Activated gamma-delta T cell (primary cell): ENCODE results near the gene FBXO24.

Experiments used
- DNase-seq: peaks from one replicate; lab custom pipeline; 2025; lab: John Stamatoyannopoulos, UW

FBXO24 gene

DNA sequence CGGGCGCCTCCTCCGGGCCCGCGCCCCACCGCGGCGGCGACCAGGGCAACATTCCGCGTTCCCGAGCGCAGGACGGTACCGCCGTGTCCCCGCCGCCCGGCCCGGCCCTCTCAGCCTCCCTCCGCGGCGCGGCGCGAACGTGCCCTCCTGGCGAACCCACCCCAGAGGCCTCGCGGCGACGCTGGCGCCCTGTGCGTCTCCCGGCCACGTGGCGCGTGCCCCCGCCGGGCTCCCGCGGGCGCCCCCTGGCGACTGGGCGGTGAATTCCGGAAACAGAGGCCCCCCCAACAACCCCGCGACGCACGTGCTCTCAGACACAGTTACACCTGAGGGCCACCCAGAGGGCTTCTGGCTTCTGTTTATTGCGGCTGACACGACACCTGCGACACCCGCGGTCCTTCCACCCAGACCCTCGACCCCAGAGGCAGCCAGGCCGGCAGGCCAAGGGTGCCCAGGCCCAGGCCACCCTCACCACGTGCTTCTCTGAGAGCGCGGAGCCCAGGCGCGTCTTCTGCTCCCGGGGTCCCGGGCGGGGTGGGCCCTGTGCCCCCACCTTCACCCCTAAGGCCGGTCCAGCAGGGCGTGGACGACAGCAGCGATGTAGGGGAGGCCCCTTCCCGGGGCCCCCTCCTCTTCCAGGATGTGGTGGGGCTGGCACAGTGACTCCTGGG is 12.3 kb upstream of the FBXO24 start, which contains the start of gene SAP25:
TSS of gene SAP25 (minus strand) at position 210 of the 671 bp plus-strand sequence. CDS start at position 52, 158 bp downstream.
- DNase-seq: no peak

DNA sequence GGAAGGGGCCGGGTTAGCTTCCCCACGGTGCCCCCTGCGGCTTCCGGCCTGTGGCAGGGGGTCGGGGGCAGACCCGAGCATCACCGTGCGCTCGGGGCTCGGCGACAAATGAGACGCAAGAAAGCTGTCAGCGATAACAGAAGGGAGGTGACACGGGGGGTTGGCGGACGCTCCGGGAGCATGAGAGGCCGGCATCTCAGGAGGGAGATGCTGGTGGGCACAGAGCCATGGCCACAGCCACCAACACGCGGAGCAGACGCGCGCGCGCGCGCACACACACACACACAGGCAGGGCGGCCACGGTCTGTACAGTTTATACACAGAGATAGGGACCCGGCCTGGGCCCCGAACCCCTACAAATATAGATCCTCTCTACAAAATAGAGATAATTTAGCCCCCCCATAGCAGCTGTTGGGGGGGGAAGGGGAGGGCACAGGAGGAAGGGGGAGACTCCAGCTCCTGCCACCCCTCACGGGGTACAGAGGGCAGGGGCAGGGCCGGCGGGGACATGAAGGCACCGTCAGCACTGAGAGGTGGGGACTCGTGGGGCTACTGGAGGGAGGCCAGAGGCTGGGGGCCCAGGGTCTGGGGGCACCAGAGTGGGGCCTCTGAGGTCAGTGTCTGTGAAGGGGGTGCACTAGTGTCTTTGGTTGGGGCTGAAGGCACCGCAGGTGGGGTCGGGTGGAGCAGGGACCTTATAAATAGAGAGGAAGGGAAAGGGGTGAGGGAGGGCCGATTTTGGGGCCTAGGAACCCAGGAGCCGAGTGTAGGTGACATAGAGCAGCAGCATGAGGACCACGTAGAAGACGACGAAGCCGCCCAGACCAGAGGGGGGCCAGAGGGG is 11.5 kb upstream of the FBXO24 start:
- DNase-seq: no peak

DNA sequence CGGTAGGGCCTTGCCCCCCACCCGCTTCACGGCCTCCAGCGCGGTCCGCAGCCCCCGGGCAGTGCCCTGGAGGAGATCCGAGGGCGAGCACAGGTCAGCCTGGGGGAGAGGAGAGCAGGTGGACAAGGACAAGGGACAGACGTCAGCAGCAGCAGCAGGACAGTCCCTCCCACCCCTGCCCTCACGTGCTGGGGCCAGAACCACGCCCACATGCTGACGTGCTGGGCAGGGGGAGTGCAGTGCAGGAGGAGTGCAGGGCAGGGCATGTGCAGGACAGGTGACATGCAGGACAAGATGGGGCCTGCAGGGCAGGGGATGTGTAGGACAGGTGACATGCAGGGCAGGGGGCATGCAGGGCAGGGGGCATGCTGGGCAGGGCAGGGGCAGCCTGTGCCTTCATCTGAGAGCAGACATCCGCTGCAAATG is 10.9 kb upstream of the FBXO24 start:
- DNase-seq: no peak

DNA sequence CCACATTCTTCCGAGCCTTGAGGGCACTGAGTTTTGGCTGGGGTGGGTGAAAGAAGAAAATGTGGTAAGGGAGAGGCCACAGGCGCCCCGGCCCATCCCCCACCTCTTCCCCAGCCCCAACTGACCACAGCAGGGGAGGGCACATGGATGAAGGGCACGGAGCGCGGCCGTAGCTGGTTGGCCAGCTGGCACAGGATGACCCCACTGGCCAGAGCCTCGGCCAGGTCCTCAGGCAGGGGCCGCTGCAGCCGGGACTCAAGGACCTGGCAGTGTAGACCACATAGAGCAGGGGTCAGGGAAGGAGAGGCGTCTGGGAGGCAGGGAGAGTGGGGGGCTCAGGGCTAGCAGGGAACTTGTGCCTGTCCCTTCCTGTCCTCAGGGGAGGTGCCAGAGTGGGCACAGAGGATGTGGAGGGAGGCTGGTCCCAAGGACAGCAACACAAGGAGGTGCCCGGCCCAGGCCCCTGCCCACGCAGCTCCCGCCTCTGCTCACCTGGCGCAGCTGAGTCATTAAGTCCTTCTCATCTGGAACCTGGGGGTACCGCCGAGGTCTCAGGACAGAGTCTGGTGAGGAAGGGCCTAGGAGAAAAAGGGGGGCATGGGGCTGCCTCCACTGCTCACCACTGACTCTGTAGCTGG is 10.3 kb upstream of the FBXO24 start:
- no peak for DNase-seq

DNA sequence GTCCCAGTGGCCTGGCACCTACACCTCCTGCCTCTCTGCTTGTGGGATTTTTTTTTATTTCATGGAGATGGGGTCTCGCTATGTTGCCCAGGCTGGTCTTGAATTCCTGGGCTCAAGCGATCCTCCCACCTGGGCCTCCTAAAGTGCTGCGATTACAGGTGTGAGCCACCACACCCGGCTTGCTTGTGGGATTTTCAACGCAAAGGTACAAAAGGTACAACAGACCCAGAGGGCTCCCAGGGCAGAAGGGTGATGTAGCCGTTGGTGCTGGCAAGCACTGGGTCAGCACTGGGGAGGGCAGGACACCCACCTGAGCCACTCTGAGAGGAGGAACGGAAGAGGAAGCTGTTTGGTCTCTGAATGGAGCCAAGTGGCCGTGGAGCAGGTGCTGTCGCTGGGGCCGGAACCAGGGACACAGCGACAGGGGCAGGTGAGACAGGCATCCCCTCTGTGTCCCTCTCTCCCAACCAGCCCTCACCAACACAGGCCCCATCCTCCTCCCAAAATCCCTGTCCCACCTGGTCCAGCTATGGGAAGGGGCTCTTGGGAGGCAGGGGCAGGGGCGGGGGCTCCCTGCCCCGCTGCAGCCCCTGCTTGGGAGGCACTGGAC is 9.6 kb upstream of the FBXO24 start:
- no peak for DNase-seq

DNA sequence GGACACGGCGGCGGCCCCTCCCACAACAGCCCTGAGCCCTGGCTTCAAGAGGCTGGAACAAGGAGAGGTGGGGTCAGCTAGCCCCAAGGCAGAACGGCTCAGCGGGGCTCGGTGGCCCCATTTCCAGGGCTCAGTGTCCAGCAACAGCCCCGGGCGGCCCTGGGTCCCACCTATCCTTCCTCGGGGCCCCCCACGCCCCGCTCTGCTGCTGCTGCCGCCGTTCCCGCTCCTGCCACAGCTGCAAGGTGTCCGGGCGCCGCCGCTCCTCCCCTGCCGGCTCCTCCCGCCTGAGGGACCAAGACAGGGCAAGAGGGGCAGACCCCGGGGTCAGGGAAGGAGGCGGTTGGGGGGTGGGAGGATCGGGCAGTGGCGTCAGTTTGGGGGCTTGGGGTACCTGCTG is 9.0 kb upstream of the FBXO24 start:
- DNase-seq: no peak

DNA sequence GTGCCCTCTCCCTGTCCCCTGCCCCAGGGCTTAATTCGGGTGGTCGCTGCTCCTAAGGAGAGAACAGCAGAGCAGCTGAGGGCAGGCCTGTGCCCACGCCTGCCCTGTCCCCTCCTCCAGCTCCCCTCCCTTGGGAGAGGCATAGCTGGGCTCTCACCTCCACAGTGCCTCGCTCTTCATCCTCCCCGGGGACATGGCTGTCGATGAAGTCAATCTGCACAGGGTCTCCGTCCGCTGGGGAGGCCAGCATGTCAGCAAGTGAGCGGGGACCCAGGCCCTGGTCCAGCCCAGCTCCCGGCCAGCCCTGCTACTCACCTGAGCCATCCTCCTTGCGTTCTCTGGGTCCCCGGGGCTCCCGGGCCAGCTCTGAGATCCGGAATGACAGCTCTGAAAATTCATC is 8.6 kb upstream of the FBXO24 start:
- DNase-seq: no peak

DNA sequence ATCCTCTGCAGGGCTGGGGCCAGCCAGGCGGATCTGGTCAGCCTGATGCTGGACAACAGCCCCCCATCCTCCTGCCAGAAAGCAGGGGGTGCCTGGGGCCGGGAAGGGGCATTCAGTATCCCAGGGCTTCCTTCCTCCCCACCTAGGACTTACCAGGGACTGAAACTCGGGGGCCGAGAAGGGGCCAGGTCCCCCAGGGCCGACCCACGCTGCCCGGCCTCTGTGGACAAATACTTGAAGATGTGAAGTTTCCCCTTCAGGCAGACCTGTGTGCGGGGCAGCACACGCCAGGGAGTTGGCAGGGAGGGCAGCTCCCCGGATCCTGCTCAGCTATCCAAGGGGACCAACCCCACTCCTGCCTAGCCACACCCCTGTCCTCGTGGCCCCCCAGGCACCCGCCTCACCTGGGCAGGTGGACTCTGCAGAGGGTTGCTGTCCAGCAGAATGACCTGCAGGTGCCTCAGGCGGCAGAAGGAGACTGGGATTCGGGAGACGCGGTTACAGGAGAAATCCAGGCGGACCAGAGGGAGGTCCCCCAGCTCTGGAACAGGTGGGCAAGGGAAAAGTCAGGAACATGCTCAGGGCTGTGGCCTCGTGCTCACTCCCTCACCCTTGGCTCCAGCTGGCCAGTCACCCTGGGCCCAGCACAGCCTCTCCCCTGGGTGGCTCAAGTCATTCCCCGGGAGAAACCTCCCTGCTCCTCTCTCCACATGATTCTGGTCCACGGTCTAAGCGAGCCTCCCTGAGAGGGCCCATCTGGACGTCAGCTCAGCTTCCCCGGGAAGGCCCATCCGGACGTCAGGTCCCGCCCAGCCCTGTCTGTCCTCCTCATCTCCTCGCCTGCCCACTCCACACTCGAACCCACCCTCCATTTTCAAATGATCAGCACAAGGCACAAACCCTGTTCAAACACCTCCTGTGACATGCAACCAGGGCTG is 7.6 kb upstream of the FBXO24 start:
- DNase-seq: no peak

DNA sequence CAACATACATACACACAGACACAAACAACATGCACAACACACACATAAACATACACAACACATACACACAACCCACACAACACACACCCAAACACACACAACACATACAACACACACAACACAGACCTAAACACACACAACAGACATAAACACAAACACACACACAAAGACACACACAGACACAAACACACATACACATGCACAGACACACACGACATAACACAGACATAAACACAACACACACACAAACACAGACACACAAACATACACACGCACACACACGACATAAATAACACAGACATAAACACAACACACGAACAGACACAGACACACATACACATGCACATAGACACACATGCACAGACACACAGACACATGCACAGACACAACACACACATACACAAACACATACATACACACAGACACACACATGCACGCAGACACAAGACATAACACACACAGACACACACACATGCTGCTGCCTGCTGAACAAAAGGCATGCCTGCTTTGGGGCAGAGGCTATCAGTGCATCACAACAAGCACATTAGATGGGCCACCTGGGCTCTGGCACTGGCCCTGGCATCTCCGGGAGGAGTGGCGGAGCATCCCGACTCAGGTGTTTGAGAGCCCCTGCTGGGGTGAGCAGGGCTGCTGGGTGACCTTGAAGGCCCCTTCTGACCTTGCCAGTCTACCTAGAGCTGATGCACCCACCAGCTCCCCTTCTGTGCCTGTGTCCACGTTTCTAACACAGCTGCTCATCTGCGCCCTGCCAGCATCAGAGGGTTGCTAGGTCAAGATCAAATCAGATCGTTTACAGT is 5.5 kb upstream of the FBXO24 start:
- no peak for DNase-seq

DNA sequence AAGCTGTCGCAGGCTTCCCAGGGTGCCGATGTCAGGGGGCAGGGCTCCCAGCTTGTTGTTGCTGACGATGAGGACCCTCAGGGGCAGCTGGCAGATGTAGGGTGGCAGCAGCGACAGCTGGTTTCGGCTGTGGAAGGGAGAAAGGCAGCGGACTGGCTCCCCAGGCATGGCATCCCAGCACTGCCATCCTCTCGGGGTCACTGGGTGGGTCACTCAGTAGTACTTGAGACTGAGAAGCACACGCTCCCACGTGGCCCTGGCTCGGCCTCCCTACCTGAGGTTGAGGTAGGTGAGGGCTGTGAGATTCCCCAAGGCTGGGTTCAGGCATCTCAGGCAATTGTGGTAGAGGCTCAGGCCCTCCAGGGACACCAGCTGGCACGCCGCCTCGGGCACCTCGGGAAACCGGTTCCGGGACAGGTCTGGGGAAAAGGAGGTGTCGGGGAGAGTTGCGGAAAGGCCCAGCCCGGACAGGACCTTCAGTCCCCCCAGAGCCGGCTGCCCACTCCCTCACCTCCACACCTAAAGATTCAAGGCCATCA is 4.0 kb upstream of the FBXO24 start:
- no peak for DNase-seq

DNA sequence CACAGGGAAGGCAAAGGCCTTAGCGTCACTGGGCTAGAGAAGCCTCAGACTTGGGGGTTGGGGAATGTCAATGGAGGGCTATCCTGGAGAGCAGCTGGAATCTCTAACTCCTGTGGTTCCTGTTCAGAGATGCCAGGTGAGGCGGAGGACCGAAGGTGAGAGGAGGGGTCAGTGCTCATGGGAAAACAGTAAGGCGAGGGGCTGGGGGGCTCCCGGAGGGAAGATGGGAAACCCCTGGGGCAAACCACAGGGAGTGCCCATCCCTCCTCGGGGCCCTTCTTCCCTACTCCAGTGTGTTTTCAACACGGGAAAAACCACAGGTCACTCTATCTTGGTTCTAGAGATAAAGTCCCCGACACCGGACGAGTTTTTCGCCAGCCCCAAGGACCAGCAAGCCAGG is 3.5 kb upstream of the FBXO24 start:
- no peak for DNase-seq

DNA sequence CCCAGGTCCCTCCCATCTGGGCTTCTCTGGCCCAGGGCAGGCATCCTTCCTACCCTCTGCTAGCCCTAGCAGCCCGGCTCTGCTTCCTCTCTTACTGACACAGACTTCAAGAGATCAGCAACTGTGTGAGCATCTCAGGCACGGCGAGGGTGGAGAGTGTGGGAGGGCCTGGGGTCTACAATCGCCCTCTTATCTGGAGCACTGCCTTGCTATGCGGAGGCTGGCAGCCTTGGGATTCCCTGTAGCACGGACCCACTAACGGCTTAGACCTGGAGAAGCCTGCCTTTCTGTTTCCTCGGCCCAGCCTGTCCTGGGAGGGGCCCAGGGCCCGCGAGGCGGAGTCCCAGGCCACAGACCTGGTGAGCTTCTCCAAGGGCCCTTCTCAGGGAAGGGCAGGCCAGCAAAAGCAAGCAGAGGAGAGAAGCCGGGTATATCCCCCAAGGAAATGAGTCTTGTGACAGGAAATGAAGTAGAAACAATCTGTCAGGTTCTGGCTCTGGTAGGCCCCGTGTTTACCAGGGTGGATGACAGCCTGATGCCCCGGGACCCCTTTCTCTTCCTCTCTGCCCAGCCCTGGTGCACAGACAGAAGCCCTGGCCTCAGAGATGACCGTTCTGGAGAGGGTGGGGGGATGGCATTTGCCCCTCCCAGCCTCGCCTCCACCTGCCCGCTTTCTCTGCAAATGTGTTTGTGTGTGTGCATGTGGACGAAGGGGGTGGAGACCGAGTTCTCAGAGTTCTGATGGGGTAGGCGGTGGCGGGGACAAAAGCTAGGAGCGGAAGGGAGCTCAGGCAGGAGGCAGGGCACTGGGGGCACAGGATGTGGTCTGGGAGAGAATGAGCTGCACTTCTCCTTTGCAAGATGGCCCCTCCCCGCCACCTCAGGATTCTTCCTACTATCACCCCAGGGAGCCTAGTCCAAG is 2.7 kb upstream of the FBXO24 start:
- DNase-seq: no peak

DNA sequence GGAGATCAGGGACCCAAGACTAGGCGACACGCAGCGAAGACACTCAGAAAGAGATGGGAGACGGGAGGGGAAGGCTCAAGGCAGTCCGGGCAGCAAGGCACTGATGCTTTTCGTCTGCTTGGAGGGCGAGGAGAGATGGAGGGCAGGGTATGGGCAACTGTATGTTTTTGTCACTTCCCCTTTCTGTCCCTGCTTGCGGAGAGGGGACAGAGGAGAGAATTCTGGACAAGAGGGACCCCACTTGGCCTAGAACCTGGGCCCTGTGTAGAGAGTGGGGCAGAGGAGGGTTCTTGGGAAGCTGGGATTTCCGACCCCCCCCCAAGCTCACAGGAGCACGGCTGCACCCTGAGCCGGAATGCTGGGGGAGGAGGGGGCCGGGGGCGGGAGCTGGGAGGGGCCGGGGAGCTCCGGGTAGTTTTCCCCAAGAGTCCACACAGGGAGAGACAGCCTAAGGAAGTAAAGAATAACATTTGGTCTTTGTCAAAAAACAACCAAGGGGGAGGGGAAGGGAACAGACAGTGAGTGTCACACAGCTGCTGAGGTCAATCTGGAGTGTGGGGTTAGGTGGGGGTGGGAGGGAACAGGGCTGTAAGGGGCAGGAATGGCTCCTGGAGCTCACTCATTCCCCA is 2.0 kb upstream of the FBXO24 start:
- no peak for DNase-seq

DNA sequence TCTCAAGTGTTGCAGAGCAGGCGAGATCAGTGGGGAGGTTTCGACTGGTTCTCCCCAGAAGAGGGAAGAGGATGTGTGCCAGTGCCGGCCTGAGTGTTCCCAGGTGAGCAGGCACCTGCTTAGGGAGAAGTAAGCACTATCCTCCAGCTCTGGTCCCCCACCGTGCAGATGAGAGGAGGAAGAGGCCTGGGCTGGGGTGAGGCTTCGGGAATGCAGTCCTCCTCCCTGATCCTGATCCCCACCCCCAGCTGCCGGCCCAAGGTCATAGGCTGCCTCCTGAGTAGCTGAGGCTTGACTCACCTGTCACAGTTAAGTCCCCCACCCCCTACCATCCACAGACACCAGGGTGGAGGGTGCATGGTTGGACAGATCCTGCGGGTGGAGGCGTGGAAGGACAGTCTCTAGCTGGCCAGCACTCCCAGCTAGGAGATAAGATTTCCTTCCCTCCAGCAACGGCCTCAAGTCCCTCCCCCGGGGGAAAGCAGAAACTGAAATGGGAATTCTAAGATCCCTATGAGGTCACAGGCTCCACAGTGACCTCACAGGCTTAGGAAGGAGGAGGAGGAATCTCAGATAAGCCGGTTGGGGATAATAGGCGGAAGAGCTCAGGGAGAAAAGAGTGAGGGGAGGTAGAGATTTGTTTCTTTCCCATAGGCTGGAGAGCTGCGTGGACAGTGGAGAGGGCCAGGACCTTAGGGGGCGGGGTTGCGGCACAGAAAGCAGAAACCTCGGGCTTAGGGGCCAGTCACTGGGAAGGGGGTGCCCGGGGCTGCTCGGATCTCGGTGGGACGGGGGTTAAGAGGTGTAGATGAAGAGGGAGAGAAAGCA is 1.2 kb upstream of the FBXO24 start:
- DNase-seq: no peak

DNA sequence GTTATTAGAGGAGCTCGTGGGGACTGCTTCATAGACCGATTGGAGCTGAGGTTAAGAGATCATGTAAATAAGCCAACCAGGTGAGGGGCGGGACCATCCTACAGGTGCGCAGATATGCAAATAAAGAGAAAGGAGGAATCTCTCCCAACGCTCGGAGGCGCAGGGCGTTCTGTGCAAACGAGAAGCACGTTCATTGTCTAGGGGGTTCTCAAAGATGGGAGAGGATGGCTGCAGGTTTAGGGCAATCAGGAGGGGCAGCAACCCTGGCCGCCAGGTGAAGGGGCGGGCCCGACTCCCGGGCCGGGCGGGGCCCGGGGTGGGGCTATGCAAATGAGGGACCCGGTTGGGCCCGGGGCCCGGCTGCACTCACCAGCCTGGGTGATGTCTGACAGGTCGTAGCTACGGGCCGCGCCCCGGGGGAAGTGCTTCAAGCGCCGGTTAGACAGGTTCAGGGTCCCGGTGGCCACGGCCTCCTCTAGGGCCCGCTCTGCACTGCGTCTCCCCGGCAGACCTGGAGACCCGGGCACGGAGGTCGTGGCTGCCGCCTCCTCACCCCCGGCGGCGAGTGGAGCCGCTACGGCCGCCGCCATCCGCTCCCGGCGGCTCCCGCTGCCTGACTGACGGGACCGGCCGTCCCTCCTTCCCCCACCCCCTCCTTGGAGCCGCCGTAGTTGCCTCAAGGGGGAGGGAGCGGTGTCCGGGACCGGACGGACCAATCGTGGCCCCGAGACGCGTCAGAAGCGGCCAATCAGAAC is 440 bp upstream of the FBXO24 start, which contains the start of gene LRCH4:
TSS of gene LRCH4 (minus strand) at position 619 of the 755 bp plus-strand sequence. CDS start at position 590, 29 bp downstream.
- DNase-seq: peak; percentile 56

DNA sequence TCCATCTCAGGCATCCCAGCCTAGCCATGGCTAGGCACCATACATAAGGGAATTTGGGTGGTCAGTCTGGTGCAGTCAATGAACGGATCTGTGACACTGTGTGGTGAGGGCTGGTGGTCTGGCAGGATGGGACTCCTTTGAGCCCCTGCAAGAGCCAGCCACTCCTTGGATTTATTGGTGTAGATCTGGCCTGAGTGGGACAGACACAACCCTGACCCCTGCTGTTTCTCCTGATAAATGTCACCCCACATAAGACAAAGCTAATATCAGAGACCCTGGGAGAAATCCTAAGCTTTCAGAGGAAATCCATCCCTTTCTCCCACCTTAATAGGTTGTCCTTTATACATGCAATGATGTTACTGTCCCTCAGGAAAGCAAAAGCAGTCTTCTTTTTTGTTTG is 2.3 kb downstream of the FBXO24 start:
- no peak for DNase-seq
